ENCODE data around the gene EVC2.
"Not testable (repeated sequence)": the region's sequence is repeated elsewhere in the genome, so short reads cannot be mapped to it uniquely, and the experiment has no call there.

EVC2 gene

GRCh38 chr4:5738061-5738460 is 29.7 kb upstream of the EVC2 start:
- no peak for DNase-seq

DNA sequence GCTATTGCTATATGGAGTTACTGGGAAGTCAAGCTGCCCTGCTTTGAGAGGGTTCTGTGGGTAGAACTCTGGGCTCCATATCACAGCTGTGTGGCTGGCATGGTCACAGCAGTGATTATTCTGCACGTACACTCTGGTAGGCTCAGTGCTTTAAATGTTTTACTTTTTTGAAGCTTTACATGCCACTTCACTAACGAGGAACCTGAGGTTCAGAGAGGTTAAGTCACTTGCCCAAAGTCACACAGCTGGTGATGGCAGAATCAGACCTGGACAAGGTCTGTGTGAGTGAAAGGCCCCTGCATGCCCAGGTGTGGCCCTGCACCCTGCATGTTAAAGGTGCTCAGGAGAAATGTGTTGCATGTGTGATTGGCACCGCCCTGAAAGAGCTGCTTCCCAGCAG is 27.1 kb upstream of the EVC2 start:
- DNase-seq = no peak

- no peak for DNase-seq
These were observed 26.5 kb upstream of the EVC2 start for GRCh38 chr4:5734853-5735252.

- no peak for DNase-seq
These were observed 23.8 kb upstream of the EVC2 start for GRCh38 chr4:5732158-5732557.

GRCh38 chr4:5730993-5731990 is 22.9 kb upstream of the EVC2 start:
- no peak for DNase-seq

DNA sequence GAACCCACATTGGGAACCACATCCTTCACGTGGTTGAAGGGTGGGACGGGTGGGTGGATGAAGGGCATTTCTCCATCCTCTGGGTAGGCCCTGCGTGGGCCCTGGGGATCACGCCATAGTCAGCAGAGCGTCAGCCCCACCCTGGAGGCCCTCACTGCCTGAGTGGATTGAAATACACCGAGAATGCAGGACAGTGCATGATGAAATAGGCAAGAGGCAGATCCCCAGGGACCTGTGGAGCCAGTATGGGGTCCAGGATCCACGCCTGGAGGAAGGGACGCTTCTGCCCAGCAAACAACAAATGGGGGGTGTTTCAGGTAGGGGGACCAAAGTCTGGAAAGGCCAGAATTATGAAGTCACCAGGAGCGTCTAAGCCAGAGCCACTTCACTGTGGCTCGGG is 22.1 kb upstream of the EVC2 start:
- no peak for DNase-seq

DNA sequence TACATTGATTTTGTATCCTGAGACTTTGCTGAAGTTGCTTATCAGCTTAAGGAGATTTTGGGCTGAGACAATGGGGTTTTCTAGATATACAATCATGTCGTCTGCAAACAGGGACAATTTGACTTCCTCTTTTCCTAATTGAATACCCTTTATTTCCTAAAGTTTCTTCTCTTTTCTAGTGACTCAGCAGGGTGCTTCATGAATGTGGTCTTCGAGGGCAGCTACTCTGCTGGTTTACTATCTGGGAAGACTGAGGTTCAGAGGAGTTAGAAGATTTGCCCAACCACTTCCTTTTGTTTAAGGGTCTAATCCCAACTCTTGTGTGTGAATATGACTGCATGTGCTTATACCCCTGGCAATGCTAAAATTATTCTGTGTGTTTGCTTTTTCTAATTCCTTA is 20.1 kb upstream of the EVC2 start:
- DNase-seq = not testable (repeated sequence)

DNA sequence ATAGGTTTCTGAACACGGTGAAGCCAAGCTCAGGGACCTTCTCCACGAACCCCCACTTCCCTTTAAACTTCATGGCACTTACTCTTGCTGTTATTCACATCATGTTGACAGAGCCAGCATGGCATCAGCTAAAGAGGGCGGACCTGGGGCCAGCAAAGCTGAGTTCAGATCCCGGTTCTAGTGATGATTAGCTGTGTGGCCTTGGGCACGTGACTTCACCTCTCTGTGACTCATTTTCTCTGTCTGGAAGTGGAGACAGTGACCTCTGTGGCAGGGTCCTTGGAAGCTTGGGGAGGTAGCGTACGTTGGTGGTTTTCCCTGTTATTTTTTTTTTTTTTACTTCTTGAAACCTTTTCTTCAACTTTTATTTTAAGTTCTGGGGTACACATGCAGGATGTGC is 16.0 kb upstream of the EVC2 start:
- DNase-seq = no peak

DNA sequence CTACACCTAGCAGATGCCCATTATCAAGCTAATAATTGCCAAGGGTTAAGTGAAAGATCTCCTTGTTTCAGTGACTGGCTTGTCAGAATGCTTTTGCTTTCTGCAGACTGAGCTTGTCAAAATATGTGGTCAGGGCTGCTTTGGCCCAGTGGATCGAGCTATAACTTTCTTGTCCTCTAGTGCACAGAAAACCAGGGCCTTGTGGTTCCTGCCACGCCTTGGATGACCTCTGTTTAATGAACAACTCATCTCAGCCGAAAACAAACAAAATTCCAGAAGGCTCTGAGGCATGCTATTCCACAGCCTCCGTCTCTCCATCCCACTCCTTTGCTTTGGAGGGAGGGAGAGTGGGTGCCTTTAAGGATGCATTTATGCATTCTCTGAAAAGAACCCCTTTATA is 14.0 kb upstream of the EVC2 start:
- no peak for DNase-seq

DNA sequence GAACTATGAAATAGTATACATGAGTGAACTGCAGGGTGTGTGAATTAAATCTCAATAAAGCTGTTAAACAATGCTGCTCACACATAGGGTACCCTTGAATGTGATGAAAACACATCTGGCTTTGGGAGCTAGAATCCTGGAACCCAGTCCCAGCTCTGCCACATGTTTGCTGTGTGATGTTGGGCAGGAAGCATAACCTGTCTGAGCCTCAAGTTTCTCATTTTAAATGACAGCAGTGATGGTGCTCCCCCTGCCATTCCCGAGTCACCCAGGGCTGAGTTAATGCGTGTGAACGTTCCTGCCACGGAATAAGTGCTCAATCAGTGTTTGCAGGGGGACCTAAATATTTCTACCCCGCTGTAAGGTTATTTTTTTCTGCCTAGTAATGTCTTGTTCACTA is 13.6 kb upstream of the EVC2 start:
- DNase-seq = no peak

DNA sequence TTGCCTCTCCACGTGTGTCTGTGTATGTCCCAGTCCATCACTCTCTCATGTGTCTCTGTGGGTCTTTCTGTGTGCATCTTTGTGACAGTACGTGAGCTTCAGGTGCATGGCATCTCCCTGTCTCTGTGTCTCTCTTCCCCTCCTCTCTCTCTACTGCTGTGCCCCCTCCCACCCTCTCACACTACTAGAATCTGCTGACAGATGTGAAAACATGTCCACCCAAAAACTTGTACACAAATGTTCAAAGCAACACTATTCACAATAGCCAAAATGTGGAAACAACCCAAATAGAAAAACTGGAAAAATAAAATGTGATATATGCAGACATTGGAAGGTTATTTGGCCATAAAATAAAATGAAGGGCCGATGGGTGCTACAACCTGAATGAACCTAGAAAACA is 12.6 kb upstream of the EVC2 start:
- DNase-seq = no peak

DNA sequence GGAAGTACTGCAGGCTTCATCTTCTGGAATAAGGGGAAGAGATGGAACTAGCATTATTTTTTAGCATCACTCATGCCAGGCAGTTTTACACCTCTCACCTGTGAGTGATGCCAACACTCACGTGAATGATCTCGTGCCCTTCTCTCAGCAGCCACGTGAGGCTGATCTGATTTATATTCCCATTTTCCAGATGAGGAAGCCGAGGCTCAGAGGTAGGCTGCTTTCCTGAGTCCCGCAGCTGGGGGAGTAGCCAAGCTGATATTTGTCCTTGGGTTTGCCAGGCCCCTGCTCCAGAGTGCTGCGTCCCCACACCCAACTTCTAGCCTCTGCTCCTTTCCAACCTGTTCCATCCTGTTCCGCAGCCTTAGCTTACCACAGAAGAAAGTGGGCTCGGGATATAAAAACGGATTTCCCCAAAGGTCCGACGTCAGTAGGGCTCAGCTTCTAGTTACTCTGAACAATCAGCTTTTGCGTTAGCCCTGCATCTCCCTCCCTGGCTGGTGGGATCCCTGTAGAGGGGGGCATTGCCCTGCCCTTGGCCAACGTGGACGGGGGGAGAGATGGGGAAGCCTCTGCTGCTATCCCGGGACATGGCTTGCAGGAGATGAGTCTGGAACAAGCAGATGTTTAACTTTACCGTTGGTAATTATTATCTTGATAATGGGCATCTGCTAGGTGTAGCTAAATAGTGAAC is 11.9 kb upstream of the EVC2 start:
- DNase-seq = no peak

GRCh38 chr4:5719350-5720055 is 11.1 kb upstream of the EVC2 start:
- DNase-seq = no peak

DNA sequence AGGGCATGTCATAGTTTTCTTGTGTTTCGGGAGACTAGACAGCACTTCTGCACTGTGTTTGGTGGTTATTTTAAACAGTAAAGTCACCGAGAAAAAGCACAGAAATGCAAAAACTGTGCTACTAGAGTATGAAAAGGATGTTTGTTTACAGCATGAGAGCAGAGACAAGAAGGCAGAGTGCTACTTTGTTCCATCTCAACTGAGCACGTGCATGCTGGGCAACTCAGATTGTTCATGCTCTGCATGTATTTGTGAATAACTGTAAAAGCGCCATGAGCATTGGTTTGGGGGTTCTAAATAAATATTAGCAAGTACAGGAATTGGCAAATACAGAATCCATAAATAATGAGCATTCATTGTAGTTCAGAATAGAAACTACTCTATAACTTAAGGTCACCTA is 10.1 kb upstream of the EVC2 start:
- DNase-seq = no peak

- no peak for DNase-seq
These were observed 9.2 kb upstream of the EVC2 start for GRCh38 chr4:5717449-5718158.

DNA sequence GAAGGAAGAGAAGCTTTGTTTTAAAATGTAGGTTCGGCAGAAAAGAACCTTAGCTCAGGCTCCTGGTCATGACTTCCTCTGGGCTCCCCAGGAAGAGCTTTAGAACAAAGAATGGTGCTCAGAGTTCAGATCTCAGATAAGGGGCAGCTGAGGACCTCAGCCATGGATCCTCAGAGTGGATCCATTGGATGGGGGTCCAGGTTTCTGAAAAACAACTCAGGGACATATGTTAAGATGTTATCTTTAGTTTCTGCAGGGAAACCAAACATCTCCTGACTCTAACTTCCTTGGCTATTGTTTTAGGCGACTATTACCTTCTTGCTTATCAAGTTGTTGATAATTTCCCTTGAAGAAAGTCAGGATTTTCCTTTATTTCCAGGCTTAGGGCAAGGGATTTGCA is 8.0 kb upstream of the EVC2 start:
- DNase-seq = no peak

DNA sequence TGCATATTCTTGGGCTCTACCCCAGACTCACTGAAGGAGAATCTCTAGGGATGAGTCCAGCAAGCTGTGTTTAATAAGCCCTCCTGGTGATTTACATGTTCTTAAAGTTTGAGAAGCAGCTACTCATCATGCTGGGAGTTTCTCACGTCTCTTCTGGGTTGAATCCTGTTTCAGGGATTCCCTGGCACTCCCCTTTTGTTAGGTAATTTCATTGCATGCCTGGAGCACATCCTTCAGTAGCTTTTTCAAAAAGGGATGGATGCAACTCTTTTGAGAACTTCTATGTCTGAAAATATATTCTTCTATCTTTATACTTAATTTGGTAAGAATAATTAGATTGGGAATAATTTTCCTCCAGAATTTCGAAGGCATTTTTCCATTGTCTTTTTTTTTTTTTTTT is 7.0 kb upstream of the EVC2 start:
- DNase-seq = no peak

- no peak for DNase-seq
These were observed 5.5 kb upstream of the EVC2 start for GRCh38 chr4:5713861-5714260.

- no peak for DNase-seq
These were observed 4.6 kb upstream of the EVC2 start for GRCh38 chr4:5712931-5713330.

- DNase-seq = no peak
These were observed 4.2 kb upstream of the EVC2 start for GRCh38 chr4:5712517-5712916.

DNA sequence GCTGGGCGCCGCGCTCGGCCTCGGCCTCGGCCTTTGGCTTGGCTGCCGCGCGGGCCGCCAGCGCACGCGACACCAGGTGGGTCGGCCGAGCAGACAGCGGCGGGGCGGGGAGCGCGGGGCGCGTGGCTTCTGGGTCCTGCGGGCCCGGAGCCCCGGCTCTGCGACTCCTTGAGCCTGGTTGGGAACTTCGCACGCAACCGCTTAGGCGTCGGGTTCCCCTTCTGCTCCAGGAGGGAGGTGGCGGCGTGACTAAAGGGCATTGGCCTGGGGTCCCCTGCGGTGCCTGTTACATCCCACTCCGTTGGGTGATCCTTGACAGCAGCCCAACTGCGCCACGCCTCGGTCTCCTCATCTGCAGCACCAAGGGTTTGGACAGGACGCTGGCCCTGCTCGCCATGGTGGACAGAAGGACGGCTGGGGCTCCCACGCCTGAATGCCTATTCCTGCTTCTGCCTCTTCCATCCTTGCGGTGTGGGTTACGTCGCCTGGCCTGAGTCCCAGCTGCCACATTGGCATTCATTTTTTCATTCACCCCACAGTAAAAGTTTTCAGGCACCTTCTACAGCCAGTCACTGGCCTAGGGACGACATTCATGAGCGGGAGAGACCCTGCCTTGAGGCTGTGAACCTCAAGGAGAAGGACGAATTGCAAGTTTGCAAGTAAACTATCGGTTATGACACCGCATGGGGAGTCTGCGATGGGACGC is 3.3 kb upstream of the EVC2 start:
- no peak for DNase-seq

GRCh38 chr4:5710961-5711478 is 2.7 kb upstream of the EVC2 start, which contains the start of gene EVC:
EVC (plus strand) TSS chr4:5711201; CDS start chr4:5711381, 180 bp downstream.
- no peak for DNase-seq

Measured in NCI-H1092 (cell line).